ENCODE data around the gene TEX55.
"Not testable (repeated sequence)": the region's sequence is repeated elsewhere in the genome, so short reads cannot be mapped to it uniquely, and the experiment has no call there.

TEX55 gene

DNA sequence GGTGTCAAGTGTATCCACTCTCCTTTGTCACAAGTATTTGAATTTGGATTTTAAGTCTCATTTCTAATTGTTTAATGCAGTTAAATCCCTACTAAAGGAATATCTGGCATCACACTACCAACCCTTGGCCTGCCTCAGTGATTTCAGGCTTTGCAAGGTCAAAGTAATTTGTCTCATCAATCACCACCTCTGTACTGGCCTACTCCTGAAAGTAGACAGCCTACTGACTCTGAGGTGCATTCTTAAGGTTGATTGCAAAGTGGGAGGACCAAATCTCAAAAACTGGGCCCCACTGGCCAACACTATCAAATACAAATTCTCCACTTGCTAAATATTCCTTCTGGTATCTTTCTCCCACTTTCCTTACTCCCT, 851 bp upstream of the TEX55 start:
- H3K9me3 Mint-ChIP-seq: no peaks in the 10 kb centered on the region
- no peaks in the 10 kb centered on the region for H3K4me1 Mint-ChIP-seq
- no peaks in the 10 kb centered on the region for H3K36me3 Mint-ChIP-seq
- no peak overlapping the region for H3K27ac Mint-ChIP-seq
- ATAC-seq (ENCODE audit: low read depth): no peak
- DNase-seq (ENCODE audit: low spot score in 2 of 2): no peak
- no peak overlapping the region for H3K4me3 Mint-ChIP-seq
- H3K27me3 Mint-ChIP-seq: no peaks in the 10 kb centered on the region

DNA sequence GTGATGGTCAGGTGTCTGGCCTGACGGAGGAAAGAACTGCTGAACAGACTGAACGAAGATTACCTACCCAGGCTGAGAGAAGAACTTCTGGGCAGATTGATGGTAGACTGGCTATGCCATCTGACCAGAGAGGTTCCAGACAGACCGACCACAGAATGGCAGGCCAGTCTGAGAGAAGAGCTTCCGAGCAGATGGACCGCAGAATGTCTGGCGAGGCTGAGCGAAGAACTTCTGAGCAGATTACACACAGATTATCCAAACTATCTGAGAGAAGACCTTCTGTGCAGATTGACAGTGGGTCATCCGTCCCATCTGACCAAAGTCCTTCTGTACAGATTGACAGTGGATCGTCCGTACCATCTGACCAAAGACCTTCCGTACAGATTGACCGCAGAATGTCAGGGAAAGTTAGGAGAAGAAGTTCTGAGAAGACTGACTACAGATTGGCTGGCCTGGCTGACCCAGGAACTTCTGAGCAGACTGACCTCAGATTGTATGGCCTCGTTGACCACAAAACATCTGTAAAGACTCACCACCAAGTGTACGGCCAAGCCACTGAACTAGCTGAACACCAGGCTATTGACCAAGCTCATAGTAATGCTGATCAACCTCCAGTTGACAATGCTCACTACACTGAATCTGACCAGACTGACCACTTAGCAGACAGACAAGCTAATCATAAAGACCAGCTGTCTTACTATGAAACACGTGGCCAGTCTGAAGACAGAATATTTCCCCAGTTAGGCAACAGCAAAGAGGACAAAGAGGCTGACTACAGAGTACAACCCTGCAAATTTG, 812 bp downstream of the TEX55 start:
- Mint-ChIP-seq H3K4me3 (no peak overlapping the region), H3K9me3 (no peaks in the 10 kb centered on the region), H3K27me3 (no peaks in the 10 kb centered on the region), H3K4me1 (no peaks in the 10 kb centered on the region), H3K27ac (no peak overlapping the region), H3K36me3 (no peaks in the 10 kb centered on the region)
- ATAC-seq (ENCODE audit: low read depth): no peak
- no peak for DNase-seq (ENCODE audit: low spot score in 2 of 2)

DNA sequence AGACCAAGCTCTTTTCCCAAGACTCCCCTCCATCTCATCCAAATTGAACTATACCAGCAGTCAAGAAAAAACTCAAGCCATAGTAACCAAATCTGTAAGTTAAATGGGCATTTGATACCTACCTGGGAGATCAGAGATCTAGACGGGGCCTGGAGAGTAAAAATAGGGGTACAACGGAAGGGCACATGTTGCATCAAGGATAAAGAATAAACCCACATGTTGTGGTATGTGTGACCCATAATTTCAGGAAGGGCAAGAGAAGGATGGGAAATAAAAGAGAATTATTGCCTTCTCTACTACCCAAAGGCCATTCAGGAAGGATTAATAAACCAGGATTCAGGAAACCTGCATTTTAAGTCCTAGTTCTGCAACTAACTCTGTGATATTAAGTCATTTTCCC, 1.5 kb downstream of the TEX55 start:
- H3K4me1 Mint-ChIP-seq: no peaks in the 10 kb centered on the region
- no peak for ATAC-seq (ENCODE audit: low read depth)
- H3K9me3 Mint-ChIP-seq: no peaks in the 10 kb centered on the region
- no peaks in the 10 kb centered on the region for H3K27me3 Mint-ChIP-seq
- H3K36me3 Mint-ChIP-seq: no peaks in the 10 kb centered on the region
- no peak overlapping the region for H3K4me3 Mint-ChIP-seq
- DNase-seq (ENCODE audit: low spot score in 2 of 2): no peak
- H3K27ac Mint-ChIP-seq: no peak overlapping the region

DNA sequence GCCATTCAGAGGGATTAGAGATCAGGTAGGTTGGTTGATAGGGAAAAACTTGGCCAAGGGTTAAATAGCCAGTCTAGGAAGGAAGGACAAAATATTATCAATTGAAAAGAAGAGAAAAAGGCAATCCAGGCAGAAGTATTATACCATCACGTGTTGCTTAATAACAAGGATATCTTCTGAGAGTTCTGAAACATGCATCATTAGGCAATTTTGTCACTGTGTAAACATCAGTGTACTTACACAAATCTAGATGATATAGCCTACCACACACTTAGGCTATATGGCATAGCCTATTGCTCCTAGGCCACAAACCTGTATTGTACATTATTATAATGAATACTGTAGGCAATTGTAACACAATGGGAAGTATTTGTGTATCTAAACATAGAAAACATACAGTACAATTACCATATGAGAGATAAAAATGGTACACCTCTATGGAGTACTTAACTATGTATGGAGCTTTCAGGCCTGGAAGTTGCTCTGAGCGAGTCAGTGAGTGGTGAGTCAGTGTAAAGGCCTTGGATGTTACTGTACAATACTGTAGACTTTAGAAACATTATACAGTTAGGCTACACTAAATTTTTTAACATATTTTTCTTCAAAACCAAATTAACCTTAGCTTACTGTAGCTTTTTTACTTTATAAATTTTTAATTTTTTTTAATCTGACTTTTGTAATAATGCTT, 2.7 kb downstream of the TEX55 start:
- DNase-seq (ENCODE audit: low spot score in 2 of 2) (no peak), ATAC-seq (ENCODE audit: low read depth) (no peak)
- no peaks in the 10 kb centered on the region for H3K36me3 Mint-ChIP-seq
- H3K27me3 Mint-ChIP-seq: peaks cover 1% of the 10 kb centered on the region
- peaks cover 4% of the 10 kb centered on the region for H3K9me3 Mint-ChIP-seq
- H3K4me1 Mint-ChIP-seq: no peaks in the 10 kb centered on the region
- H3K27ac Mint-ChIP-seq: no peak overlapping the region
- no peak overlapping the region for H3K4me3 Mint-ChIP-seq

DNA sequence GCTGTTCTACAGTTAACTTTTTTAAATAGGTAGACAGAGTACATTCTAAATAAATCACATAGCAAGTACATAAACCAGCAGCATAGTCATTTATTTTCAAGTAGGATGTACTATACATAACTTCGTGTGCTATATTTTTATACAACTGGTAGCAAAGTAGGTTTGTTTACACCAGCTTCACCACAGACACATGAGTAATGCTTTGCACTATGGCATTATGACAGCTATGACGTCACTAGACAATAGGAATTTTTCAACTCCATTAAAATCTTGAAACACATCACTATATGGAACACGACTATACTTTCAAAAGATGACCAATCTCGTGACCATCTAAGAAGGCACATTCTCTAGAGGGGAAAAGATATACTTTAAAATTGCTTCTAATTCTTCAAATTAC, 3.5 kb downstream of the TEX55 start:
- Mint-ChIP-seq H3K27me3 (peaks cover 2% of the 10 kb centered on the region), H3K27ac (no peak overlapping the region), H3K36me3 (peaks cover under 1% of the 10 kb centered on the region), H3K4me3 (no peak overlapping the region), H3K9me3 (peaks cover 7% of the 10 kb centered on the region), H3K4me1 (no peaks in the 10 kb centered on the region)
- DNase-seq (ENCODE audit: low spot score in 2 of 2) (no peak), ATAC-seq (ENCODE audit: low read depth) (no peak)

DNA sequence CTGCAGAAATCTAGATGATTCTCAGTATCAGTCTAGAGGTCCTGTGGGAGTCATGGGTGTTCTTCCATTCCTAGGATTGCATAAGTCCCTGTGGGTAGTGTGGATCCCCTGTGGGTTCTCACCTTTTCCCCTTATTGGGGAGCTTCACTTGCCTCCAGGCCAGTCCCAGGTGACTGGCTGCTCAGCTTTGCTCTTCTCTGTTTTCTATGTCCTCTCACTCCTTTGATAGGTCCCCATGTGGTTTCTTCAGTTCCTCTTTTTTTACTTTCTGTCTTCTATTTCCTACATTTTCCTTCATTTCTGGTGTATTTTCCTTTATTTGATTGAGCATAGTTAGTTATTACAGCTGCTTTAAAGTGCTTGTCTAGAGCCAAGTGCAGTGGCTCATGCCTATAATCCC, 10.9 kb downstream of the TEX55 start:
- Mint-ChIP-seq H3K9me3 (peaks cover 16% of the 10 kb centered on the region), H3K27ac (no peak overlapping the region)

DNA sequence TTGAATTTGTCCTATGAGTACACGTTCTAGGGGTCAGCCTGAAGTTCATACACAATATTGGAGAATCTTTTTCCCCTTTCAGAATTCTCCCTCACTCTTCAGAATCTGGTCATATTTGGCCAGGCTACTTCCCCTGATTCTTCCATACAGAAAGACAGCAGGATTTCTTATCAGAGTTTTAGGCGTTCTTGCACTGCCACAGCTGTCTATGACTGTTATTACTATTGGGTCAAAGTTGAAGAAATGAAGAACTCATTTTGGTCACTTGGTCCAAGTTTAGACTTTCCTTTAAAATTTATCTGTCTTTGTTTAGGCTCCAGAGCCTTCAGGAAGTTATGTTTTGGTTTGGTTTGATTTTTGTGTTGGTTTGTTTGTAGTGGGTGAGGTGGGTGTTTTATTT, 12.0 kb downstream of the TEX55 start:
- H3K4me1 Mint-ChIP-seq: no peaks in the 10 kb centered on the region
- H3K4me3 Mint-ChIP-seq: no peak overlapping the region

More for the DNA sequence above, 10.9 kb downstream of the TEX55 start:
- no peak overlapping the region for H3K4me3 Mint-ChIP-seq
- ATAC-seq (ENCODE audit: low read depth) (no peak), DNase-seq (ENCODE audit: low spot score in 2 of 2) (no peak)
- no peaks in the 10 kb centered on the region for H3K4me1 Mint-ChIP-seq
- peaks cover 14% of the 10 kb centered on the region for H3K27me3 Mint-ChIP-seq
- peaks cover 4% of the 10 kb centered on the region for H3K36me3 Mint-ChIP-seq

DNA sequence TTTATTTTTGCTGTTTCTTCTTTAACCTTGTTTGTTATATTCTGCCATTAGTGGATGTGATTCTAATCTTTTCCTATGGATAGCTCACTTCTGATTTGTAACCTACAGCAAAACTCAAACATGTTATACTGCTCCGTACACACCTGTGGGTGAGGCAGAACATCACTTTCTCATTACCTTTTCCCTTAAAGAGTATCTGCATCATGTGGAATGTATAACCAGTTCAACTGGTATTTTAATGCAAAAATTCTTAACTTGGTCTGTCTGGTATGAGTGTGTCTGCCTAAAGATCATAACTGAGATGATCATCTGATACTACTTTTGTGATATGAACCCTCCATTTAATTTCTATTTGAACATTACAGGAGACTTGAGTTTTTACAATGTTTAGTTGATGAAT, 14.4 kb downstream of the TEX55 start:
- DNase-seq (ENCODE audit: low spot score in 2 of 2) (no peak), ATAC-seq (ENCODE audit: low read depth) (no peak)
- Mint-ChIP-seq H3K27ac (no peak overlapping the region), H3K4me1 (no peaks in the 10 kb centered on the region), H3K9me3 (peaks cover 6% of the 10 kb centered on the region), H3K27me3 (peaks cover 11% of the 10 kb centered on the region), H3K4me3 (no peak overlapping the region), H3K36me3 (peaks cover under 1% of the 10 kb centered on the region)

More for the DNA sequence above, 12.0 kb downstream of the TEX55 start:
- H3K36me3 Mint-ChIP-seq: peaks cover 4% of the 10 kb centered on the region
- ATAC-seq (ENCODE audit: low read depth) (no peak), DNase-seq (ENCODE audit: low spot score in 2 of 2) (no peak)
- H3K9me3 Mint-ChIP-seq: peaks cover 16% of the 10 kb centered on the region
- no peak overlapping the region for H3K27ac Mint-ChIP-seq
- H3K27me3 Mint-ChIP-seq: peaks cover 16% of the 10 kb centered on the region

DNA sequence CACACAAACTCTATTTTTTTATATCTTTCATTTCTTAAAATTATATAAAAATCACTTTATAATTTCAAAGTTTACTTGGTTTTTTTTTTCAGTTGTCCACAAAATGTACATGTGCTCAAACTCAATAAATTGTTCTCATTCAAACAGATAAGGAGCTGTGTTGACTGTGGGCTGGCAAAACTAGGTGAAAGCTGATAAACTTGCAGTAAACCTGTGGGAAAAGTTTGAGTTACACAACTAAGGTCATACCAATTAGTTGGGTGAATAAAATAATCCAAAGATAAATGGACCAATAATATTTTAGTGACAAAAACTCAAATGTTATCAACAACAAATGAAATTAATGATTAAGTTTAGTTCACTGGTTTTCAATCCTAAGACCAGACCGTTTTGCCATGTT, 14.8 kb downstream of the TEX55 start:
- Mint-ChIP-seq H3K9me3 (peaks cover 6% of the 10 kb centered on the region), H3K27ac (no peak overlapping the region), H3K27me3 (peaks cover 12% of the 10 kb centered on the region), H3K4me1 (no peaks in the 10 kb centered on the region), H3K4me3 (no peak overlapping the region), H3K36me3 (no peaks in the 10 kb centered on the region)
- ATAC-seq (ENCODE audit: low read depth) (no peak), DNase-seq (ENCODE audit: low spot score in 2 of 2) (no peak)

DNA sequence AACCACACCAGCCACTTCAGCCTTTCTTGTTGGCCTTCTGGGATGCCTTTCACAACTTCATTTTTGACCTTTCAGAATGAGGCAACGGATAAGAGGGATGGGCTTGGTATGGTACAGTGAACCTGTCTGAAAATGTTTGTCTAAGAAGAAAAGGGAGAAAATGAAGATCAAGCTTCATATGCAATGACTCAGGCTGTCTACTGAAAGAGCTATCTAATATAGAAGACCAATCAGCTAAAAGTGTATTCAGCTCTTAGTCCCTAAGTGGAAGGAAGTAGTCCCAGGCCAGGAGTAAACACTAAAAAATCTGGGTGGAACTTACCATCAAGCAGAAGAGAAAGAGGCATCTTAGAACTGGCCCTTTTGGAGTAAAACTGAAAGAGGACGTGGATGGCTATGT, 15.3 kb downstream of the TEX55 start:
- Mint-ChIP-seq H3K27me3 (peaks cover 12% of the 10 kb centered on the region), H3K36me3 (no peaks in the 10 kb centered on the region), H3K4me3 (no peak overlapping the region), H3K27ac (no peak overlapping the region), H3K9me3 (peaks cover 6% of the 10 kb centered on the region), H3K4me1 (no peaks in the 10 kb centered on the region)
- no peak for DNase-seq (ENCODE audit: low spot score in 2 of 2)
- ATAC-seq (ENCODE audit: low read depth): no peak

DNA sequence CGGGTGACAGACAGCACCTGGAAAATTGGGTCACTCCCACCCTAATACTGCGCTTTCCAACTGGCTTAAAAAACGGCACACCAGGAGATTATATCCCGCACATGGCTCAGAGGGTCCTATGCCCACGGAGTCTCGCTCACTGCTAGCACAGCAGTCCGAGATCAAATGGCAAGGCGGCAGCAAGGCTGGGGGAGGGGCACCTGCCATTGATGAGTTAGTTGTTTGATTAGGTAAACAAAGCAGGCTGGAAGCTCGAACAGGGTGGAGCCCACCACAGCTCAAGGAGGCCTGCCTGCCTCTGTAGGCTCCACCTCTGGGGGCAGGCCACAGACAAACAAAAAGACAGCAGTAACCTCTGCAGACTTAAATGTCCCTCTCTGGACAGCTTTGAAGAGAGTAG, 18.8 kb downstream of the TEX55 start:
- not testable (repeated sequence) for H3K9me3 Mint-ChIP-seq; DNase-seq (ENCODE audit: low spot score in 2 of 2); H3K4me1 Mint-ChIP-seq; H3K27ac Mint-ChIP-seq; H3K4me3 Mint-ChIP-seq; H3K36me3 Mint-ChIP-seq; ATAC-seq (ENCODE audit: low read depth)
- peaks cover 12% of the 10 kb centered on the region for H3K27me3 Mint-ChIP-seq

DNA sequence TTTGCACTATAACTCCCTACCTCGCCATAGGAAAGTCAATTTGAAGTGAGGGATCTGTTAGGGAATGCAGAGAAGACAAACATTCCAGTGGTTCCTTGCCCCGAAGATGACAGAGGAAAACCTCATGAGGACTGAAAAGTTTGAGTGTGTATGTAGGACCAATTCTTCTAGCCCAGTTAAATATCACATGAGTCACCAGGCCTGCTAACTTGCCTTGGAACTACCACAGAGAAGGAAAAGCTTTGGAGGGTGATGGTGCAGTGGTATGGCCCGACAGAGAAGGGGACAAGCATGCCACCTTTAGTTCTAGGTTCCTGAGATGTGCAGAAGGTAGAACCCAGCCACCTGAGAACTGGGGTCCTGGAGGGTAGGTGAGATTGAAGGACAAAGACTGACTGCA, 24.9 kb downstream of the TEX55 start:
- peaks cover 1% of the 10 kb centered on the region for H3K9me3 Mint-ChIP-seq

DNA sequence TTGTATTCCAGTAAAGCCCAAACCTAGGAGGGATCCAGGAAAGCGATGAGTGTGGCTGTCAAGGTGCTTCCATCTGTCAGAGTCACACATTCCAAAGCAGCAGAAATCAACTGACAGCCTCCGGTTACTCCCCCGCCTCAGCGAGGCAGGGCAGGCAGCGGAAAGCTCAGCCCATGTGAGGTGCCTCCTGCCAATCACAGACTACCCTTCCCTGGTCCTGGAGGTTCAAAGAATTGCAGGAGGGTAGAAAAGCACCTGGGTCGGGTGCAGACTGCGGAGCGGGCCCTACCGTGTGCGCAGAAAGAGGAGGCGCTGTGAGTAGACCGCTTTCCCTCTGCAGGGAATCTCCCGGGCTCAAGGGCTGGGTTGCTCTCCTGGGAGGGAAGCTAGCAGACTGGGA, 27.4 kb downstream of the TEX55 start, which contains the start of gene UPK1B:
Gene UPK1B, plus strand, starts transcription at position 274 of the 400 bp plus-strand sequence. CDS start 13,144 bp downstream, outside the sequence.
- Mint-ChIP-seq H3K36me3 (peaks cover 2% of the 10 kb centered on the region), H3K27ac (no peak within 1 kb of the TSS), H3K4me1 (no peaks in the 10 kb centered on the region), H3K27me3 (peaks cover 9% of the 10 kb centered on the region), H3K9me3 (no peaks in the 10 kb centered on the region), H3K4me3 (no peak within 1 kb of the TSS)
- no peak for ATAC-seq (ENCODE audit: low read depth)
- DNase-seq (ENCODE audit: low spot score in 2 of 2): no peak

More for the DNA sequence above, 24.9 kb downstream of the TEX55 start:
- no peak for DNase-seq (ENCODE audit: low spot score in 2 of 2)
- H3K4me1 Mint-ChIP-seq: no peaks in the 10 kb centered on the region
- no peak overlapping the region for H3K27ac Mint-ChIP-seq
- H3K4me3 Mint-ChIP-seq: no peak overlapping the region
- no peak for ATAC-seq (ENCODE audit: low read depth)
- H3K27me3 Mint-ChIP-seq: peaks cover 4% of the 10 kb centered on the region
- no peaks in the 10 kb centered on the region for H3K36me3 Mint-ChIP-seq

DNA sequence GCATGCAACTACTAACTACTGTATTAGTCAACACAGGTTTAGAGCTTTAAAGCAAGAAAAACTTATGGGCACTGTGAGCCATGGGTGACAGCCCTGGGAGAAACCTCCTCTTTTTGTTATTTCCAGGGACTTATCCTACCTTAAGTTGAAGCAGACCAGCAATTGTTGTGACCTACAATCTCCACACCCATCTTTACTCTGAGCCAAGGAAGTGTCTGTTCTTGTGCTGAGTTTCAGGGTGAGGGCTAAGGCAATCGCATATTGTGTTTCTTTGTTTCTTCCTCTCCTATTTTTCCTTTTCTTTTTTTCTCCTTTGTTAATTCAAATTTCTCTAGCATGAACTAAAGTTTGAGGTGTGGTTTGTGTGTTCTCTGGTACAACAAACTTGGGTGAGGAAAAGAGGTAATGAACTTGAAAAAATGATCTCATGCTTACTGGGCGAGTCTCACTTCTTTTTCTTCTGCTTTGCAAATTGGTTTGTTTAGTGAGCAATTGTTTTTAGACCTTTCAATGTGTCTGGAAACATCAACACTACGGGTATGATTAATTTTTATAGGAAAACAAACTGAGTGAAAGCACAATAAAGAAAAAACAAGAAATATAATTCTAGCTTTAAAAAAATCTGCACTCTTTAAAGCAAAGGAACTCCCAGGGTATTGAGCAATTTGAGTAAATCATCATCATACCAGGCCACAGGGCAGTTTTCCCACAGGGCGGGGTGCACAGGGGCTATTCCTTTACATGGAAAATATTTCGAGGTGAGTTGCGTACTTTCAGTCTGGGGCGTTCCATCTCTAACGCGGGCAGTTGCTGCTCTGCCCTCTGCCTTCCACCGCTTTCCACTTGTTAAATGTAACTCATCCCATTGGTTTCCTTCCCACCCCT, 30.1 kb downstream of the TEX55 start:
- ATAC-seq (ENCODE audit: low read depth): no peak

More for the DNA sequence above, 30.1 kb downstream of the TEX55 start:
- no peak overlapping the region for H3K27ac Mint-ChIP-seq
- peaks cover 17% of the 10 kb centered on the region for H3K27me3 Mint-ChIP-seq
- no peaks in the 10 kb centered on the region for H3K9me3 Mint-ChIP-seq
- H3K36me3 Mint-ChIP-seq: peaks cover 2% of the 10 kb centered on the region
- no peak for DNase-seq (ENCODE audit: low spot score in 2 of 2)
- no peak overlapping the region for H3K4me3 Mint-ChIP-seq
- no peaks in the 10 kb centered on the region for H3K4me1 Mint-ChIP-seq
